Gastrocnemius medialis (tissue), 4 donors: ENCODE results near the gene TBCD. TPM values are rescaled to one million over a fixed set of nuclear protein-coding genes. Genes with fewer than 3 reads are reported as not detected.

Experiments used
- ATAC-seq, 2 donors: fragments of 150-250 bp; one replicate each; pipeline ENCODE4 v1.9.1; 2016
- DNase-seq, 2 donors: peaks; one replicate each; pipeline ENCODE4 v3.0.0-alpha.2; 2019
- H3K27ac ChIP-seq, 4 donors: fragments of 200-600 bp; sonication (generic); 1 replicate in 1 of 4; 2 replicates in 3 of 4; pipeline ENCODE4 v1.5.1; 2016 to 2018; ENCODE audit warnings: mild to moderate bottlenecking in 2 of 4, moderate library complexity in 1 of 4
- H3K27me3 ChIP-seq, 3 donors: fragments of 200-600 bp; sonication (generic) in 2 of 3; 1 replicate in 1 of 3; 2 replicates in 2 of 3; pipeline versions ENCODE4 v1.5.1 to v1.6.0; 2016 to 2019; ENCODE audit warnings: mild to moderate bottlenecking in 1 of 3, moderate library complexity in 1 of 3
- H3K36me3 ChIP-seq, 2 donors: fragments of 200-600 bp; sonication (generic) in 1 of 2; one replicate each; pipeline ENCODE4 v1.5.1; 2017 to 2018
- H3K4me1 ChIP-seq, 2 donors: fragments of 200-600 bp; sonication (generic) in 1 of 2; one replicate each; pipeline ENCODE4 v1.5.1; 2016 to 2017; ENCODE audit warnings: mild to moderate bottlenecking in 2 of 2
- H3K4me3 ChIP-seq, 4 donors: fragments of 200-600 bp; sonication (generic) in 3 of 4; 1 replicate in 1 of 4; 2 replicates in 3 of 4; pipeline ENCODE4 v1.5.1; 2016 to 2019; ENCODE audit warnings: mild to moderate bottlenecking in 2 of 4
- H3K9me3 ChIP-seq, 3 donors: fragments of 200-600 bp; sonication (generic) in 2 of 3; 1 replicate in 1 of 3; 2 replicates in 2 of 3; pipeline ENCODE4 v1.5.1; 2016 to 2019
- POLR2A ChIP-seq, 2 donors: fragments of 450-650 bp; IDR thresholded peaks; one replicate each; pipeline ENCODE4 v1.6.1; 2017; ENCODE audit warnings: antibody characterized with exemption in 2 of 2, mild to moderate bottlenecking in 2 of 2, moderate library complexity in 2 of 2
- in situ Hi-C, 4 donors: fragments of 200-750 bp; cut with MboI; loops; one replicate each; pipeline versions ENCODE4 v1.15.0 to v1.8.0; 2017; ENCODE audit warnings: low sequenced_read_pairs in 4 of 4
- intact Hi-C: fragments of 100-400 bp; cut with DNase I; formaldehyde crosslinking; loops from one replicate; pipeline ENCODE4 v1.15.1; 2023; ENCODE audit warnings: low total_unique reads
- total RNA-seq, 4 donors: library from RNA; depleted of rRNA; stranded (reverse); fragments of >200 nt; gene quantifications; one replicate each; pipeline versions ENCODE4 v1.1.0 to v1.2.3, GENCODE V29; 2016
- TF ChIP-seq, protein P1 (sequence below), 5 experiments: fragments of 450-650 bp in 3 of 5; fragments of 200-600 bp in 2 of 5; sonication (generic) in 2 of 5; IDR thresholded peaks in 4 of 5; conservative IDR thresholded peaks in 1 of 5; 1 replicate in 4 of 5; 2 replicates in 1 of 5; pipeline ENCODE4 v1.5.1; 2016 to 2019; ENCODE audit warnings: antibody characterized with exemption in 5 of 5, mild to moderate bottlenecking in 3 of 5, moderate library complexity in 3 of 5

The TBCD gene
- total RNA-seq, 4 donors from 2014 or later: 18.0 to 50.4 (median 33.3) TPM

DNA sequence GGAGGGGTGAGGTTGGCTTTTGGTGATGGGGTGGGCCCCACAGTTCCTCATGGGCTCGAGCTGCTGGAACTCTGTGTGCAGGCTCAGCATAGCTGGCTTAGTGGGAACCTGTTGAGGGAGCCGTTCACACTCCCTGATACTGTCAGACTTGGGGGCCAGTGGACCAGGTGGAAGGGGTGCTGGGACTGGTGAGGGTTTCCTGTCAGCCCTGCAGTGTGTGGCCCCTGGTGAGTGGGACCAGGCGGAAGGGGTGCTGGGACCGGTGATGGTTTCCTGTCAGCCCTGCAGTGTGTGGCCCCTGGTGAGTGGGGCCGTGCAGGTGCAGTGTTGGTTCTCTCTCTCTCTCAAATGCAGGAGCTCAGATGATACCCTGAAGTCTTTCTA is 133.1 kb downstream of the TBCD start:
- H3K36me3 ChIP-seq: no peaks in the 10 kb centered on the region
- TF ChIP-seq, protein P1, sequence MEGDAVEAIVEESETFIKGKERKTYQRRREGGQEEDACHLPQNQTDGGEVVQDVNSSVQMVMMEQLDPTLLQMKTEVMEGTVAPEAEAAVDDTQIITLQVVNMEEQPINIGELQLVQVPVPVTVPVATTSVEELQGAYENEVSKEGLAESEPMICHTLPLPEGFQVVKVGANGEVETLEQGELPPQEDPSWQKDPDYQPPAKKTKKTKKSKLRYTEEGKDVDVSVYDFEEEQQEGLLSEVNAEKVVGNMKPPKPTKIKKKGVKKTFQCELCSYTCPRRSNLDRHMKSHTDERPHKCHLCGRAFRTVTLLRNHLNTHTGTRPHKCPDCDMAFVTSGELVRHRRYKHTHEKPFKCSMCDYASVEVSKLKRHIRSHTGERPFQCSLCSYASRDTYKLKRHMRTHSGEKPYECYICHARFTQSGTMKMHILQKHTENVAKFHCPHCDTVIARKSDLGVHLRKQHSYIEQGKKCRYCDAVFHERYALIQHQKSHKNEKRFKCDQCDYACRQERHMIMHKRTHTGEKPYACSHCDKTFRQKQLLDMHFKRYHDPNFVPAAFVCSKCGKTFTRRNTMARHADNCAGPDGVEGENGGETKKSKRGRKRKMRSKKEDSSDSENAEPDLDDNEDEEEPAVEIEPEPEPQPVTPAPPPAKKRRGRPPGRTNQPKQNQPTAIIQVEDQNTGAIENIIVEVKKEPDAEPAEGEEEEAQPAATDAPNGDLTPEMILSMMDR (IDR thresholded peaks at IDR 0.05 in 4 of 5, conservative IDR thresholded peaks at IDR 0.05 in 1 of 5): no peak
- TF ChIP-seq POLR2A (IDR thresholded peaks at IDR 0.05): no peak
- in situ Hi-C loops (no loop called here), intact Hi-C loops (no loop called here)
- no peaks in the 10 kb centered on the region for H3K27me3 ChIP-seq
- no peak overlapping the region for H3K4me3 ChIP-seq
- peaks cover 26 to 41% of the 10 kb centered on the region in 2 donors for H3K4me1 ChIP-seq
- peak overlapping the region; percentile 27 to 61 (median 54) for H3K27ac ChIP-seq
- ATAC-seq: no peak
- no peak for DNase-seq
- no peaks in the 10 kb centered on the region for H3K9me3 ChIP-seq

DNA sequence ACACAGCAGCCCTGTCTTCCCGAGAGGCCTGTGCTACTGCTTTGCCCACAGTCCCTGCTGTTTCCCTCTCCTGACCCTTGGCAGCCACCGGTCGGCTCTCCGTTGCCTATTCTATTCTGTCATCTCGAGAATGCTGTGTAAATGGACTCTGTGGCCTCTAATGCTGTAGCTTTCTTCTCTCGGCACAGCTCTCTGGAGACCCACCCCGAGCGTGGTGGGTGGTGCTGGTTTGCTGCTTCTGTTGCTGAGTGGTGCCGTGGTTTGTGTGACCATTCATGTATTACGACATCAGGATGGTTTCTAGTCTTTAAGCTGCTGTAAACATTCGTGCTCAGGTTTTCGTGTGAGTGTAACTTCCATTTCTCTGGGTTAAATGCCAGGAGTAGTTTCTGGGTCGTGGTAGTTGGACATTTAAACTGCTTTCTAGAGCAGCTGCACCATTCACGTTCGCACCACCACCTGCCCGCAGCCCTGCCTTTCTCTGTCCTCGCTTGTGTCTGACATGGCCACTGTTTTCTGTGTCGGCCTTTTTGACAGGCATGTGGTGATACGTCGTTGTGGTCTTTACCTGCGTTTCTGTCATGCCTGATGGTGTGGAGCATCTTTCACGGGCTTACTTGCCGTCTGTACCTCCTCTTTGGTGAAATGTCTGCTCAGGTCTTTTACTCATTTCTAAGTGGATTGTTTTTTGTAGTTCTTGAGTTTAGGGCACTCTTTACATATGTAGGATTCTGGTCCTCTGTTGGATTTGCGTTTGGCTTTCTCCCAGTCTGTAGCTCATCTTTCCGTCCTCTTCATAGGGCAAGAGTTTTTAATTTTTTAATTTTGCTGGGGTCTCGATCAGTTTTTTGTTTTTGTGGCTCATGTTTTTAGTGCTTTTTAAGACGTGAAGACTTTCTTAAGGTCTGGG is 135.6 kb downstream of the TBCD start:
- peak in 1 of 2 donors; percentile 13 for ATAC-seq
- Histone ChIP-seq H3K27me3 (no peaks in the 10 kb centered on the region), H3K4me3 (no peak overlapping the region), H3K4me1 (peaks cover 27 to 29% of the 10 kb centered on the region in 2 donors), H3K27ac (peak overlapping the region; percentile 77 to 82 (median 80)), H3K36me3 (no peaks in the 10 kb centered on the region), H3K9me3 (no peaks in the 10 kb centered on the region)
- intact Hi-C loops (loop anchor here (1.0 kb wide), 1 partner anchor 9 kb away; no protein-coding TSS in a partner anchor), in situ Hi-C loops (no loop called here)
- no peak for DNase-seq
- TF ChIP-seq POLR2A (IDR thresholded peaks at IDR 0.05): no peak
- TF ChIP-seq, protein P1 (IDR thresholded peaks at IDR 0.05 in 4 of 5, conservative IDR thresholded peaks at IDR 0.05 in 1 of 5): no peak

DNA sequence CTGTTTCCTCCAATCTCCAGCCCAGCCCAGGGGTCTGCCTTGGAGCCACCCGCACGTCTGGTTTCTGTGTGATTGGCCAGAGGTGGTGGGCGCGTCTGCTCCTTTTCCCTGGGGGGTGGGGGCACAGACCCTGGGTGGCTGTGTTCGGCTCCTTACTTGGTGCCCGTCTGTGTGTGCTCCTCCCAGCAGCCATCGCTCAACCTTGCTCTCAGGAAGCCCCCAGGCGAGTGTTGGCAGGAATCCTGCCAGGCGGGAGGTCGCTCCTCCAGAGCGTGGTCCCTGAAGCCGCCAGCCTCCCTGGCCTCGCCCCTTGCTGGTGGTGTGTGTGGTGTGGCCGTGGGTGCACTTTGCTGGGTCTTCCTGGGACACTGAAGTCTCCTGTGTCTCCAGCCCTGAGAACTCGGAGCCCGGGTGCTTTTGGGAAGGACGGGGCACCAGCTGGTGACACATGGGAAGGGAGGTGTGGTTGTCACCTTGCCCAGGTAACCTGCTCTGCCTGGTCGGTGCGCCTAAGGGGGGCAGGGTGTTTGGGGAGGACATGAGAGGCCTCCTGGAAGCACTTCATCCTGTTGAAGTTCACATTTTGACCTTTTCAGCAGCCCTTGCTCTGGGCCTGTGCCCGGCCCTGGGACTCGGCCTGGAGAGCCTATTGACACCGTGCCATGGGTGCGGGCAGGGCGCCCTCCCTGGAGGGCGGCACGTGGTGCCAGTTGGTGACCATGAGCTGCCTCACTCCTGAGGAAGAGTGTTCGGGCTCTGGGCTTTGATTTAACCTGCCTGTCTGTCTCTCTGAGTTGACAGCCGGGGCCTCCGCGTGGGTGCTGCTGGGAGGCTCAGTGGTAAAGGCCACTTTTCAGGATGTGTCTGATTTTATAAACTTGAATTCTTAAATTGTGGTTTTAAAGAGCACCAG is 137.0 kb downstream of the TBCD start:
- peak; percentile 57 to 76 for ATAC-seq
- Histone ChIP-seq H3K4me3 (no peak overlapping the region), H3K27ac (peak overlapping the region; percentile 77 to 82 (median 80)), H3K4me1 (peaks cover 33 to 37% of the 10 kb centered on the region in 2 donors), H3K9me3 (no peaks in the 10 kb centered on the region), H3K36me3 (no peaks in the 10 kb centered on the region), H3K27me3 (no peaks in the 10 kb centered on the region)
- TF ChIP-seq, protein P1 (IDR thresholded peaks at IDR 0.05 in 4 of 5, conservative IDR thresholded peaks at IDR 0.05 in 1 of 5): no peak
- no peak for TF ChIP-seq POLR2A (IDR thresholded peaks at IDR 0.05)
- in situ Hi-C loops (no loop called here), intact Hi-C loops (no loop called here)
- DNase-seq: peak in 1 of 2 donors; percentile 85

DNA sequence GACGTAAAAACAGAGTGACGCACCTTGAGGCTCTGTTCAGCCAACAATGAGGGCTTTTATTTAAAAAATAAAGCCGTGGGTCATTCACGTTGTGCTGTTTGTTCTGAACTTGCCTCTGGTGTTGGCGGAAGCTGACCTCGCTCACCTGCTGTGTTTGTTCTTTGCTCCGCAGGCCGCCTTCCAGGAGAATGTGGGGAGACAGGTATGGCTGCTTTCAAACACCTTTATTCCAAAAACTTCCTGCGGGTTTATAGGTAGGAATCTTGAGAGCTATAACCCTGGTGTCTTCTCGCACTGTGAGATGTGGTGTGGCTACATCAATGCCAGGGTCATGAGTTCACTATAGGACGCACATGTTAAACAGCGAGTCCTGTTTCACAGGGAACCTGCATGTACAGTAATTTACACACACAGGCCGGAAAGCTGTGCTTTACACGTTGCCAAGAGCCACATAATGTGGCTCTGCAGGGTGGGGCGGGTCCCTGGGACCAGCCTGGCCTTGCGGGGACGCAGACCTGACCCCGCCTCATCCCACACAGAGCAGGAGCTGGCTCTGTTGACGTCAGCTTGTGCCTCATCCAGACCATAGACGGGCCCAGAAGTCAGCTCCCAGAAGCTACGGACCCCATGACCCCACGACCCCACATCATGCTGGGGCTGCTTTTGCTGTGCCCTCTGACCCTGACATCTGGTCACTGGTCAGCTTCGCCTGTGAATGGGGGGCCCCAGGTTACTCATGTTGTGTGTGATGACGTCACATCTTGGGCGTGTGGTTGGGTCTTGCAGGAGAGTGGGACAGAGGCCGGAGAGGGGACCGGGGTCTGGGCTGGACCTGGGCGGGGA is 137.9 kb downstream of the TBCD start:
- Histone ChIP-seq H3K27me3 (no peaks in the 10 kb centered on the region), H3K4me3 (no peak overlapping the region), H3K27ac (peak overlapping the region; percentile 77 to 82 (median 80)), H3K4me1 (peaks cover 33 to 43% of the 10 kb centered on the region in 2 donors), H3K9me3 (no peaks in the 10 kb centered on the region), H3K36me3 (no peaks in the 10 kb centered on the region)
- intact Hi-C loops: no loop called here
- DNase-seq (no peak), ATAC-seq (no peak)
- no peak for TF ChIP-seq POLR2A (IDR thresholded peaks at IDR 0.05)
- TF ChIP-seq, protein P1 (IDR thresholded peaks at IDR 0.05 in 4 of 5, conservative IDR thresholded peaks at IDR 0.05 in 1 of 5): no peak
- in situ Hi-C loops: no loop called here
